Spleen (tissue), 11 donors: Measurements from ENCODE around the gene SCAF11. TPM values are rescaled to one million over a fixed set of nuclear protein-coding genes. Genes with fewer than 3 reads are reported as not detected.
"Not testable (repeated sequence)": the region's sequence is repeated elsewhere in the genome, so short reads cannot be mapped to it uniquely, and the experiment has no call there.

ENCODE experiments used
- DNase-seq: peaks from one replicate; pipeline ENCODE4 v3.0.0-alpha.2; 2020
- H3K27ac ChIP-seq, 8 donors: fragments of 200-600 bp; sonication (generic) in 7 of 8; 1 replicate in 4 of 8; 2 replicates in 4 of 8; pipeline versions ENCODE4 v1.5.0 to v1.8.0; 2016 to 2021; ENCODE audit warnings: inconsistent platforms in 4 of 8, mild to moderate bottlenecking in 4 of 8, moderate library complexity in 1 of 8
- H3K27me3 ChIP-seq, 7 donors: fragments of 200-600 bp; sonication (generic) in 6 of 7; replicated peaks in 1 of 7; 1 replicate in 4 of 7; 2 replicates in 3 of 7; pipeline versions ENCODE4 v1.5.0 to v1.8.0; 2016 to 2021; ENCODE audit warnings: inconsistent platforms in 3 of 7, mild to moderate bottlenecking in 1 of 7
- H3K36me3 ChIP-seq, 6 donors: fragments of 200-600 bp; sonication (generic) in 5 of 6; 1 replicate in 4 of 6; 2 replicates in 2 of 6; pipeline versions ENCODE4 v1.5.0 to v1.8.0; 2016 to 2021; ENCODE audit warnings: inconsistent platforms in 2 of 6
- H3K4me1 ChIP-seq, 6 donors: fragments of 200-600 bp; sonication (generic) in 5 of 6; 1 replicate in 3 of 6; 2 replicates in 3 of 6; pipeline versions ENCODE4 v1.5.0 to v1.8.0; 2016 to 2021; ENCODE audit warnings: inconsistent platforms in 3 of 6
- H3K4me3 ChIP-seq, 8 donors: fragments of 200-600 bp; sonication (generic) in 7 of 8; 1 replicate in 4 of 8; 2 replicates in 4 of 8; pipeline versions ENCODE4 v1.5.0 to v1.8.0; 2016 to 2021; ENCODE audit warnings: inconsistent platforms in 4 of 8, mild to moderate bottlenecking in 4 of 8, moderate library complexity in 2 of 8
- H3K9me3 ChIP-seq, 8 donors: fragments of 200-600 bp; sonication (generic) in 7 of 8; 1 replicate in 4 of 8; 2 replicates in 4 of 8; pipeline versions ENCODE4 v1.5.0 to v1.8.0; 2016 to 2021; ENCODE audit warnings: inconsistent platforms in 4 of 8
- CTCF ChIP-seq, 11 experiments: fragments of 200-600 bp in 7 of 11; fragments of 450-650 bp in 4 of 11; sonication (generic) in 4 of 11; IDR thresholded peaks in 8 of 11; conservative IDR thresholded peaks in 3 of 11; 1 replicate in 7 of 11; 2 replicates in 4 of 11; pipeline versions ENCODE4 v1.4.0 to v1.8.0; 2016 to 2021; ENCODE audit warnings: antibody characterized with exemption in 11 of 11, inconsistent platforms in 4 of 11, mild to moderate bottlenecking in 1 of 11
- POLR2A ChIP-seq, 3 donors: fragments of 450-650 bp; IDR thresholded peaks; one replicate each; pipeline ENCODE4 v1.5.1; 2017; ENCODE audit warnings: antibody characterized with exemption in 3 of 3, mild to moderate bottlenecking in 1 of 3
- POLR2AphosphoS5 ChIP-seq, 3 donors: sonication (generic); formaldehyde crosslinking; IDR thresholded peaks; one replicate each; pipeline ENCODE4 v1.5.1; 2017; ENCODE audit warnings: antibody characterized with exemption in 3 of 3
- WGBS, 5 donors: extraction: QIAGEN DNeasy Blood & Tissue Kit in 3 of 5; methylation state at CpG; one replicate each; pipeline versions ENCODE4 v1.1.5 to v1.1.7; 2013 to 2018; 5-methylcytosine and 5-hydroxymethylcytosine counted together
- intact Hi-C: fragments of 100-400 bp; cut with DNase I; formaldehyde crosslinking; loops from one replicate; pipeline ENCODE4 v1.15.0; 2023; ENCODE audit warnings: low total_unique reads
- polyA plus RNA-seq, 3 donors: library from polyadenylated mRNA; stranded (reverse); fragments of 200-250 nt; gene quantifications; one replicate each; pipeline ENCODE4 v1.2.1, GENCODE V29; 2013
- total RNA-seq, 7 donors: library from RNA; depleted of rRNA in 3 of 7; stranded (reverse); fragments of >200 nt in 3 of 7; fragmentation: NEBNext Ultra II Directional in 4 of 7; extraction: Animal tissue kit (Norgen Biotek cat#: 25700) in 4 of 7; gene quantifications; one replicate each; pipeline versions ENCODE4 v1.1.0 to v1.2.1, GENCODE V29; 2016 to 2021
- donor health status: healthy with polysubstance abuse.
- donor health status: DM: no; HTN: no; CAD: no; lungs with moderate emphysema.
- donor health status: DM: no; HTN: no; CAD: no.
- donor health status: Bipolar disorder and iron deficiency.
- donor health status: healthy.
- donor health status: DM: no; HTN: no; CAD: no.
- donor health status: DM: yes; HTN: yes; CAD: no.

The SCAF11 gene
- total and polyA plus RNA-seq, 10 donors: 30.0 to 249 (median 170) TPM

- Histone ChIP-seq H3K4me3 (no peak overlapping the region), H3K9me3 (no peaks in the 10 kb centered on the region), H3K4me1 (no peaks in the 10 kb centered on the region), H3K27me3 (no peaks in the 10 kb centered on the region), H3K27ac (no peak overlapping the region), H3K36me3 (no peaks in the 10 kb centered on the region)
- intact Hi-C loops: no loop called here
- no peak for DNase-seq
- TF ChIP-seq POLR2A (IDR thresholded peaks at IDR 0.05) (no peak), CTCF (IDR thresholded peaks at IDR 0.05 in 8 of 11, conservative IDR thresholded peaks at IDR 0.05 in 3 of 11) (no peak), POLR2AphosphoS5 (IDR thresholded peaks at IDR 0.05) (no peak)
- 66 to 85% (median 79%) methylated on average over 4 of the region's 4 CpGs for WGBS, 5 donors
Observed at GRCh38 chr12:46004715-46005114, 14.3 kb upstream of the SCAF11 start.

GRCh38 chr12:46000076-46000475 is 9.7 kb upstream of the SCAF11 start:
- intact Hi-C loops: not testable (repeated sequence)

GRCh38 chr12:45994736-45995135 is 4.4 kb upstream of the SCAF11 start:
- 71 to 90% (median 81%) methylated on average over 2 of the region's 2 CpGs for WGBS, 5 donors

More at GRCh38 chr12:46000076-46000475, 9.7 kb upstream of the SCAF11 start:
- not testable (repeated sequence) for H3K9me3 ChIP-seq, H3K36me3 ChIP-seq, DNase-seq, H3K27me3 ChIP-seq, H3K4me3 ChIP-seq, H3K4me1 ChIP-seq, H3K27ac ChIP-seq
- 91 to 96% (median 95%) methylated on average over 16 to 30 of the region's 30 CpGs for WGBS, 5 donors

GRCh38 chr12:45991284-45992249 is 1.2 kb upstream of the SCAF11 start:
- Histone ChIP-seq H3K27me3 (no peaks in the 10 kb centered on the region), H3K27ac (peak overlapping the region; percentile 87 to 100 (median 99)), H3K4me3 (peak overlapping the region; percentile 39 to 82 (median 72)), H3K9me3 (no peaks in the 10 kb centered on the region), H3K4me1 (peaks cover 26 to 49% (median 34%) of the 10 kb centered on the region in 6 donors), H3K36me3 (peaks cover 0 to 6% (median 0%) of the 10 kb centered on the region in 6 donors)
- WGBS, 5 donors: 0 to 3% (median 1%) methylated on average over 71 of the region's 71 CpGs
- intact Hi-C loops: no loop called here
- DNase-seq: peak; percentile 94
- peak in 2 of 3 donors; percentile 37 to 59 for TF ChIP-seq POLR2A (IDR thresholded peaks at IDR 0.05)
- peak; percentile 87 to 98 (median 93) for TF ChIP-seq POLR2AphosphoS5 (IDR thresholded peaks at IDR 0.05)
- no peak for TF ChIP-seq CTCF (IDR thresholded peaks at IDR 0.05 in 8 of 11, conservative IDR thresholded peaks at IDR 0.05 in 3 of 11)

More at GRCh38 chr12:45994736-45995135, 4.4 kb upstream of the SCAF11 start:
- Histone ChIP-seq H3K9me3 (no peaks in the 10 kb centered on the region), H3K27me3 (no peaks in the 10 kb centered on the region), H3K36me3 (no peaks in the 10 kb centered on the region), H3K4me1 (peaks cover 0 to 18% (median 7%) of the 10 kb centered on the region in 6 donors), H3K4me3 (no peak overlapping the region), H3K27ac (no peak overlapping the region)
- no peak for TF ChIP-seq CTCF (IDR thresholded peaks at IDR 0.05 in 8 of 11, conservative IDR thresholded peaks at IDR 0.05 in 3 of 11)
- TF ChIP-seq POLR2AphosphoS5 (IDR thresholded peaks at IDR 0.05): no peak
- no peak for TF ChIP-seq POLR2A (IDR thresholded peaks at IDR 0.05)
- intact Hi-C loops: no loop called here
- DNase-seq: no peak
